ENCODE measurements around the gene C14orf180.

Gene C14orf180

DNA sequence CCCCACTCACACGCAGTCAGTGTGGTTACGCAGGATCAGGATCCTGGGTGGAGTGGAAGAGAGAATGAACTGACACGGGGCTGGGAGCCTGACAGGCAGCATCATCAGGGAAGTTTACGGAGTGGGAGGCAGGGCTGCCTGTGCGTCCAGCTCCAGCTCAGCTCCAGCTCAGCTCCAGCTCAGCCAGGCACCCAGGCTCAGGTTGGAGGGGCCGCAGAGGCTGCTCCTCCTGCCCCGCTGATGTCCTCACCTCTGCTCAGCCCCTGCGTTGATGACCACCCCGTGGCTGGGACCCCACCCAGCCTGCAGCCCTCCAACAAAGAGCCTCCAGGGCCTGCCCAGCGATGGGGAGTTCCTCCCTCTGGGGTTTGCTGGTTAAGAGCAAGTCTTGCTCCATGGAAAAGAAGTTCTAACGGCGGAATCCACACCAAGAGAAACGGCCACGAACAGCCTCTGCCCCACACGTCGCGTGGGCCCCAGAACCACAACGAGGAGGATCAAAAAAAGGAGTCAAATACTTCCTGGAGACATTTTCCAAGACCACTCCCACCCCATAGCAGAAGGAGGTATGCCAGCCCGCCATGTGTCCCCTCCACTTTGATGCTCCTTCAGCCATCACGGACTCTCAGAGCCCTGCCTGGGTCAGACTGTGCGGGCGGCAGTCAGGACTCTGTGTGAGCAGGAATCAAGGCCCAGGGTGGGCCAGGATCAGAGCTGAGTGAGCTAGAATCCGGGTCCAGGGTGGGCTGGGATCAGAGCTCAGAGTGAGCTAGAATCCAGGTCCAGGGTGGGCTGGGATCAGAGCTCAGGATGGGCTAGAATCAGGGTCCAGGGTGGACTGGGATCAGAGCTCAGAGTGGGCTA, 17.7 kb upstream of the C14orf180 start:
- DNase-seq = no peak

DNA sequence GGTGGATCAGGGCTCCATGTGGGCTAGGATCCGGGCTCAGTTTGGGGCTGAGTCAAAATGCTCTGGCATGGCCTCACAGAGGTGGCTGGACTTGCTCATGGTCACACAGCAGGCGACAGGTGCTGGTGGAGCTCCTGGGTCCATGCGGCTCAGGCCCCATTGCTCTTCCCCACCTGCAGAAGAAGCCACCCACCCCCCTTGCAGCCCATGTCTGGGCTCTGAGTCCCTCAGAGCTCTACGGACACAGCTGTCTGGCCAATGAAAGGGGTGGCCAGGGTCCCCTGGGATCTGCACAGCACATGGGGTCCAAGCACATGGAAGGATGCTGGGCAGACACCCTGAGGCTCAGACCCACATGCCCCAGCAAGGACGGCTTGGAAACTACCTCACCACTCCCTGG, 17.0 kb upstream of the C14orf180 start:
- DNase-seq = no peak

DNA sequence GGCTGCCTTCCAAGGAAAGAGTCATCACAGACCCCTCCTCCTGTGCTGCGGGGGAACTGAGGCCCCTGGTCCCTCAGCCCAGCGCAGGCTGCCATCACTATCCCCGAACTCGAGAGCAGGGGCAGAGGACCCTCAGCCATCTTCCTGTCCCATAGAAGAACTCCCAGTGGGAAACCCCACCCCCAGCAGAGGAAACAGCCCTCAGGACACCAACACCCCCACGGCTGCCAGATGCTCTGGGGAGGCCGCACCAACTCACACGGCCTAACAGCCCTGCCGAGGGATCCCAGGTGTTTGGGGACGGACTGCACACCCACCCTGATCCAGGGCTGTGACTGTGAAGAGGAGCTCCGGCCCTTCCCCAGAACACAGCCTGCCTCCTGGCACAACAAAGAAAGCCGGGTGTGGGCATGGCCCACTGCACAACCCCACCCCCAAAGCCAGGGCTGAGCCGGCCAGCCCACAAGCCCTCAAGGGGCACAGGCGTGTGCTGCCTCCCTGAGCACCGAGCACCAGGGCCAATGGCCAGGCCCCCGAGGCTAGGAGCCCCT, 16.3 kb upstream of the C14orf180 start:
- no peak for DNase-seq

DNA sequence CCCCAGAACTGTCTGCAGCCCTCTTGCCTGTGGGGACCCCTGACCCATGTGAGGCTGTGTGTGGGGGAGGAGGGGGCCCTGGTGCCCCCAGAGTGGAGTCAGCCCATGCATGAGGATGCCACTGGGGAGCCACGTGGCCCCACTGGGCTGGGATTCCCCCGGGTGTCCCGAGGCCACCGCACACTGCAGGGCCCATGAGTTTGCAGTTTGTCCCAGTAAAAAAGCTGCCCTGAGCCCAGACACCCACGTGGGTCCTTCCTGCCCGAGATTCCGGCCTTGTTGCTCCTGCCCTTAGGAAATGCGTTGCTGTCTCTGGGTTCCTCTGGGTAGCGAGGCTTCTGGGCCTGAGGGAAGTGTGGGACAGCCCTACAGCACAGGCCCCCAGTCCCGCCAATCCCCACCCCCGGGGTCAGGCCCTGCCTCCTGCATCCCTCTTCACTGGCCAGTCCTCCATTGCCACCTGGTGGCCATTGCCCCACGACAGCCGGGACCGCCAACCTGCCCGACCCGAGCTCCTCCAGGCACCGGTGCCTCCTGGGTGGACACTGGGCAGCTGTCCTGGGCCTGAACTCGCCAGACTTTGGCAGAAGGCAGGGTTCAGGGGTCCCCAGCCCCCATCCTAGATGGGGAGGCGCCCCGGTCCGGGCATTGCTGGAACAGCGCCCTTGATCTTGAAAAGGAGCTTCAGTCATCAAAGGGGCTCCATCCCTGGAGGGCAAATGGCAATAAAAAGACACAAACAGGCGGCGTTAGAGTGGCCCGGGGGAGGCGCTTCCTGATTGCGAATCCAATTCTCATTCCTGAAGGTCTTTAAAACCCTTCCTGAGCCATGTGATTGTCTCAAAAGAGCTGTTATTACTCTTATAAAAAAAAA, 15.6 kb upstream of the C14orf180 start:
- peak; percentile 23 for DNase-seq

DNA sequence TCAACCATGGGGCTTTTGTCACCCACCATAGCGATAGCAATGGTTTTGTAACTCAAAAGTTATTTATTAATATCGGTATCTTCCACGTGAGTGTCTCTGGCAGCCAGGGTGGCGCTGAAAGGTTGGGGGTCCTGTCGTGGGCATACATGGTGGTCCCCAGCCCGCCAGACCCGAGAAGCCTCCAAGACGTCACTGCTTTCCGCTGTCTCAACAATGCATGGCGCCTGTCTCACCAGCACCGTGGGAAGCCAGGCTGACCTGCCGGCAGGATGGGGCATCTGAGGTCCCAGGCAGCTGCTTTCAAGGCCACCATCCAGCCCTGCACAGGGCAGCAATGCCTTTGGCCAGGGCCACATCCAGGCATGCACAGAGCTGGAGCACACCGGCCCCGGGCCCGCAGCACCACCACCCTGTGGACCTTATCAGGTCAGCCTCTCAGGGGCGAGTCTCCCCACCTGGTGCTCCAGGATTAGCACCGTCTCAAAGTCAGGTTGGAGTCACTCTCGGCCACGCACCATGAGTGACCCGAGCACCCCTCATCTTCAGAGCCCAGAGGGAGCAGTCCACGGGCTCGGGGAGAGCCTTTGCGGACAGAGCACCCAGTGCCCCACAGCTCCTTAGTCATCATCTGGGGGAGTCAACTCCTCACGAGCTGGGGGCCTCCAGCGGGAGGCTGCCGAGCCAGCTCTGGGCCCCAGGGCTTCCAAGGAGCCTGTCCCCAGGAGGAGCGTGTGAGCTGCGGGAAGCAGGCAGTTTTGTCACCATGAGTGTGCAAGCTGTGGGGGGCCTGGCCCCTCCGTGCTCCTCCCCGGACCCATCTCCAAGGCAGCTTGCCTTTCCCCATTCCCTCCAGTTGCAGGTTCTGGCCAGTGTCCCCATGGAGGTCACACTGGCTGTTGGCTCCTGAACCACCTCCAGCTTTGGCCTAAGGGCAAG, 14.6 kb upstream of the C14orf180 start:
- no peak for DNase-seq

DNA sequence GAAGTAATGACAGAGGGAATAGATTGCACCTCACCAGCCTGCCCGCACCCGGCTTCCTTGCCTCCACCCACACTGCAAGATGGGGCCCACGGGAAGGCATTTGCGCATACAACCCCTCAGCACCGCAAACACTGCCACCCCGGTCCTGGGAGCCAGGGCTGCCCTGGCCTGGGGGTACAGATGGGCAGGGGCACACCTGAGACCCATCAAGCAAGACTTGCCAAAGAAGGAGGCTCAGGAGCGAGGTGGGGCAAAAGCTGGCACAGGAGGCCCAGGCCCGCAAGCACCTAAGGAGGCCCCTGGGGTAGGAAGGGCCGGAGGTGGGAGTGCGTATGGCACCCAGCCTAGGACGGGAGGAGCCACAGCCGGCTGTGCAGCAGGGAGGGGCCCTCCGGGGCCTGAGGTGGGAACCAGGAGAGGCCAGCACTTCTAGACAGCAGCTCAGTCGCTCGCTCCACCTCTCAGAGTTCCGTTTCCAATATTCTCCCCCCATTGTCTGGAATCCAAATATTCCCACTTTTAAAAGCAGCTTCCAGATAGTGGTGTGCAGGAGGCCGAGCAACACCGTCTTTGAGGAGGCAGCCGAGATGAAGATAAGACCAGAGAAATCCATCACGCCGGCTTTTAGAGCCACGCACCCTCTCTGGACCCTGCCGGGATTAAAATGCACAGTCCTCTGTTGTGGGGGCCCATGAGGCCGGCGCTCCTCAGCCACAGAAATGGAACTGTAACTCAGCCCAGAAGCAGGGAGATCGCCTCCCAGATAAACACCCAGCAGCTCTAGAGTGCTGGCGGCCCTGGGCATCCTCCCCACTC, 12.2 kb upstream of the C14orf180 start:
- no peak for DNase-seq

DNA sequence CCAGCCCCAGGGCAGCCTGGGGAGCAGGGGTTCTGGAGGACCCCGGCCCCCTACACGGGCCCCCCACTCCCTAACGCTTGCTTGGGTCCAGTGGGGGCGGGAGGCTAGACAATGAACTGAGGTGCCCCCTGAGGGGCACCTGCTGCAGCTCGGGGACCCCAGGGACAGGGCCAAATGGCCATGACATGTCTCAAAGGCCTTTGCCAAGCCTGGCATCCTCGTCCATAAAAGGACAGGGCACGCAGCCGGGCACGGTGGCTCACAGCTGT, 11.7 kb upstream of the C14orf180 start:
- DNase-seq = no peak

DNA sequence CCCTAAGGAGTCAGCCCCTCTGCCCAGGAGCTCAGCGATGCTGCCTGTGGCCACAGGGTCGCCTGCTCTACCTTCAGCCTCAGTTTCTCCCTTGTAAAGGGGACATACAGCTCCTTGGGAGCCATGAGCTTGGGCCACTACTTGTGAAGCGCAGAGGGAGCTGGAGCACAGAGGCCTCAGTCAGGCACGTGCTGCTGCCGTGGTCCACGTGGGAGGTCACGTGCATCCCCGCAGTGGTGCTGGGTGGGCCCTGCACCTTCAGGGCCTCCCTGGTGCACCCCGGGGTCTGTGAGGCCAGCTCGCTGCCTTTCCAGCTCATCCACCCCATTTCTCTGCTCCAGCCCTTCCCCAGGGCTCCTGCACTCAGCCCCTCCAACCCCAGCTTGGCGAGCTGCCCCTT, 10.9 kb upstream of the C14orf180 start:
- DNase-seq = no peak

DNA sequence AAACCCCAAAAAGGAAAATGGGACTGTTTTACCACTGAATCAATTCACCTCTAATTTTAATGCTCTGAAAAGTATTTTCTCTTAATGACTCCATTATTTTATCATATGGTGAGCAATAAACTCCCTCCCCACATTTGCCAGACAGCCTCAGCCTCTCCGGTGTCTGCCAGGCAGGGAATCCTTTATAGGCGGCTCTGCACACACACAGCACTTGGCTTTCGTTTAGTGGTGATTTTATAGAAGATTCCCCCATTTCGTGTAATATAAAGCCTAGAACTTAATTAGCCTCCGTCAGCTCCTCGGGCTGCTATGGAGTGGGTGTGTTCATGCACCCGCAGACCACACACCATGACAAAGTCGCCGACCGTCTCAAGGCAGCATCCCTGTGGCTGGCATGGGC, 10.1 kb upstream of the C14orf180 start:
- no peak for DNase-seq

DNA sequence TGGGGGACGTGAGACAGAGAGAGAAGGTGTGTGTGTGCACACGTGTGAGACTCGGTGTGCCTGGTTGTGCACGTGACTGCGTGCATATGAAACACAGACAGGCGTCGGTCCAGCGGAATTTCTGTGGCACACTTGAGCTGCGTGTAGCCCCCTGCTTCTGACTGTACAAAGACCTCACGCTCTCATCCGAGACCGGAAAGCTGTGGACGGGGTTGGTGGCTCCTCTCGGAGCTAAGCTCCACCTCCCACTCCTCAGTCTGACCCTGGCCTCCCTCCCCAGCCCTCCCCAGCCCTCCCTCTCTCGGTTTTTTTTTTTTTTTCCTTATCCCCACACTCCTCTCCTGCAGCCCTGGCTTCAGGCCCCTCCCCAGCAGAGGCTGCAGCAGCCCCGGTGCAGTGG, 8.3 kb upstream of the C14orf180 start:
- DNase-seq = no peak

DNA sequence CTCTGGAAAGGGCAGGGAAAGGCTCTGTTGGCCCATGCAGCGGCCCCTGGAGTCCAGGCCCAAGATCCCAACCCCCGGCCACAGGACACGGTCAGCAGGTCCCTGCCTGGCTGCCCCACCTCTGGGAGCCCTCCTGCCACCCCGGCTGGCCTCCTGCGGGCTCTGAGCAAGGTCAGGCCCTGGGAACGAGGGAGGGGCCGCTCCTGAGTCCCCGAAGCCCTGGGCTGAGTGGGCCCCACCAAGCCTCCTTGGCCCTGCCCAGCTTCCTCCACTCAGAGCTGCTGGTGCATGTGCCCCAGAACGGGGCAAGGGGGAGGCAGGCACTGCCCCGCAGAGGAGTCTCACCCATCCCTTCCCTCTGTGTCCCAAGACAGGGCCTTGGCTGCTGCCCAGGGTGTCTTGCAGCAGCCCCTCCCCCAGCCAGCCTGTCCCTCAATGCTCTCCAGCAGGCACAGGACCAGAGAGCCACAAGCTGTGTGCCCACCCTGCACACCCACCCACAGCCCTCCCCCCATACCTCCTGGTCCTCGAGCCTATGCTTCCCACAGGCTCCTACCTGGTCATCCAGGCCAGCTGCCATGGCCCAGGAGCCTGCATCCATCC, 7.4 kb upstream of the C14orf180 start:
- DNase-seq = no peak

DNA sequence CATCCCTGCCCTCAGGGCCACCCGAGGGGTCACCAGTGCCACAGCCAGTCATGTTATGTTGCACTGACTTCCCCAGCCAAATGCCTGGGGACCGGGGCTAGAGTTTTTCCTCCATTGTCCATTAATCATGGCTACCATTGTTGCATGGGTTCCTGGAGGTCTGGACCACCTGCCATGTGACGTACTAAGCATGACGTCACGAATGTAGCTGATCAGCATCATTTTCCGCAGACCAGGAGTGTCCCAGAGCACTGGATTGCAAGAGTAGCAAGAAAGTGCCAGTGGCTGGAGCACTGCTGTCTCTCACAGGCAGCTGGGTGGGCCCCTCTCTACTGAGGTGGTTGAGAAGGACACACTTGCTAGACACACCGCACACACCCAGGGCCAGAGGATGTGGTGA, 6.9 kb upstream of the C14orf180 start:
- DNase-seq = no peak

DNA sequence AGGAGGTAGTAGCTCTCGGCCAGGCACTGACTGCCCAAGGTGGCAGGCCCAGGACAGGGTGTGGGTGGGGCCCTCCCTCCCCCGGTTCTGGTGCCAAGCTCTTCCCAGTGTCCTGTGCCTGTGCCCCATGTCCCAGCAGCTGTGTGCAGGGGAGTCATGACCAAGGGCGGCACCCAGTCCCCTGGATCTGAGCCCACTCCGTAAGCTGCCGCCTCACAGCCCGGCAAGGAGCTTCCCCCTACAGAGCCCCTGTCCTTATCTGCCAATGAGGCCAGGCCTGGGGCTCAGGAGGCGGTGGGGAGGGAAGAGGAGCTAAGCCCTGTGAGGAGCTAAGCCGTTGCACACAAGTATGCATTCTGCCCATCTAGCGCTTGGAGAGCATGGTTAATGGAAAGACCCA, 5.6 kb upstream of the C14orf180 start:
- no peak for DNase-seq

DNA sequence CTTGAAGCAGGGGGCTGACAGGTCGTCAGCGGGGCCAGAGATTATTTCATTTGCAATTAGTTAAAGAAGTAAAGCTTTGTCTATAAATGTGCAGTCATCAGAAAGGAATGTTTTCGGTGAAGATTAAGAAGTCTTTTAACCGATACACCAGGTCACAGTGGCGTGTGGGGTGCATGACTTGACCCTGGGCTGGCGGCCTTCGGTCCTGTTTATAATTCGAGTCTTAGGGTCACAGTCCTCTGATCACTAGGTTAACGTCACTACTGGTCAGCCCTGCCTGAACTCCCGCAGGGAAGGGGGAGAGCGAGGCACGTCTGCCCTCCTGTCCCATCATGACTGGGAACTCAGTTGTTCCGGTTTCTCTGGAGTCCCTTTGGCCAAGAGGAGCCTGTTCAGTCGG, 5.0 kb upstream of the C14orf180 start:
- DNase-seq = no peak

DNA sequence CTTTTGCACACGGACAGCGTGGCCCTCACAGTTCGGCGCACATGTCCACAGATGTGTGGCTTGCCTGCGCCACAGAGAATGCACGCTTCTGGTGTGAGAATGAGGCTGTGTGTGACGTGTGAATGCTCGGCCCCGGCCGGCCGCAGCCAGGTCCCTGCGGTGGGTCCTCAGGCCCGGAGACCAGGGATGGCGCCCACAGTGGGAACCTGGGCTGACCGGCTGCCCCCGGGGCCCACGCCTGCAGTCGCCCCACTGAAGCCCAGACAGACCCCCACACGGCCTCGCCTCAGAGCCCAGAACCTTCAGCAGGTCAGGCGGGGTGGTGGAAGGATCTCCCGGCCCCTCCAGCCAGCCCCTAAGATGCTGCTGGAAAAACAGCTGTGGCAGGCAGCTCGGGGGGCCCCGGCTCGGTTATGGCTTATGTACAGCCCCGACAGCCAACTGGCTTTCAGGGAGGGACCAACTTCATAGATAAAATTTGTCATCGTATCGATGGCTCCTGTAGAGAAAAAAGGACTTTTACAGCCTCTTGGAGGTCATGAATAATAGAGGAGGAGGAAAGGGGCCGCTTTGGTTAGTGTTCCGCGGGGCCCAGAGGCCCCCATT, 4.5 kb upstream of the C14orf180 start:
- DNase-seq = no peak

DNA sequence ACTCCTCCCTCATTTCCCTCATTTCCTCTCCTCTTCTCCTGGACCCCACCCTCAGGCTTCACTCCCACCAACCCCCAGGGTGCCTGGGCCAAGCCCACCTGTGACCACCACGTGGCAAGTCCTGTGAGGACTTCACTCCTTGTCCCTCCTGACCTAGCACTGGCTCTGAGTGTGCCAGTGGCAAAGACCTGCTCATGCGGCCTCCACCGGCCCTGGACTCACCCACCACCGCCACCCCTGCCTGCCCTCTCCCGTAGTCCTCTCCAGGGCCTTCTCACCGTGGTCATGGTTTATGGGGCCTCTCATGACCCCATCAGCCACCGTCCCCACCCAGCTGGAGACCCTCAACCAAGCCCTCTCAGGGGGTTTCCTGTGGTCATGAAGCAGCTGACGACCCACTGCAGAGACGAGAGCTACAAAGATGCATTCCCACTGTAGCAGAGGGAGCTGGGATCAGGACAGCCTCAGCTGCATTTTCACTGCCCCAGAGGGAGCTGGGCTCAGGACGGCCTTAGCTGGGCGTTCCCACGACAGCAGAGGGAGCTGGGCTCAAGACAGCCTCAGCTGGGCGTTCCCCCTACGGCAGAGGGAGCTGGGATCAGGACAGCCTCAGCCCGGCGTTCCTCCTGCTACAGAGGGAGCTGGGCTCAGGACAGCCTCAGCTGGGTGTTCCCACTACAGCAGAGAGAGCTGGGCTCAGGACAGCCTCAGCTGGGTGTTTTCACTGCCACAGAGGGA, 3.2 kb upstream of the C14orf180 start:
- DNase-seq = no peak

DNA sequence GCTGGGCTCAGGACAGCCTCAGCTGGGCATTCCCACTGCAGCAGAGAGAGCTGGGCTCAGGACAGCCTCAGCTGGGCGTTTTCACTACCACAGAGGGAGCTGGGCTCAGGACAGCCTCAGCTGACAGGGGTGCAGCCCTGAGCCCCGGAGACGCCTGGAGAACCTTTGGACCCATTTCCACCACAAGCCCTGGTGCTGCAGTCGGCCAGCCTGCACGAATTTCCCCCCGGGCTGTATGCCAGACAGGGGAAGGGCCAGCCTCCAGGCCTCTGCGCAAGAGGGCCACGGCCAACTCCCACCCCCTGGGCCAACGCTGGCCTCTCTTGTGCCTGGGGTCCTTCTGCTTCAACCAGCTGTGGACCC, 2.6 kb upstream of the C14orf180 start:
- DNase-seq = no peak

DNA sequence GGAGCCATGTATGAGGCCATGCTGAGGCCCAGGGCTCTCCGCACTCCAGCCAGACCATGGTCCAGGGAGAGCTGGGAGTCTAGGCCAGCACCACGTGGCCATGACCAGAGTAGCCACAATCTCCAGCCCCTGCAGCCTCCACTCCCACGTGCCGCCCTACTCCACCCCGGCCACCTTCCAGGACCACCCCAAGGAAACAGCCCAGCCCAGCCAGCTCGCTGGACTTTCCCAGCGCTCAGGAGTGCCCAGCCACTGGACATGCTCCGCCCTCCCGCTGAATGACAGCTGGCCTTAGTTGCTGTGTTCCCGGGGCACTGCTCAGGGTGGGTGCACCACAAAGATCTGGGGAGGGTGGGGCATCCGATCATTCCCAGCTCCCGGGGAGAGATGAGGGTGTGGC, 2.1 kb upstream of the C14orf180 start:
- DNase-seq = no peak

DNA sequence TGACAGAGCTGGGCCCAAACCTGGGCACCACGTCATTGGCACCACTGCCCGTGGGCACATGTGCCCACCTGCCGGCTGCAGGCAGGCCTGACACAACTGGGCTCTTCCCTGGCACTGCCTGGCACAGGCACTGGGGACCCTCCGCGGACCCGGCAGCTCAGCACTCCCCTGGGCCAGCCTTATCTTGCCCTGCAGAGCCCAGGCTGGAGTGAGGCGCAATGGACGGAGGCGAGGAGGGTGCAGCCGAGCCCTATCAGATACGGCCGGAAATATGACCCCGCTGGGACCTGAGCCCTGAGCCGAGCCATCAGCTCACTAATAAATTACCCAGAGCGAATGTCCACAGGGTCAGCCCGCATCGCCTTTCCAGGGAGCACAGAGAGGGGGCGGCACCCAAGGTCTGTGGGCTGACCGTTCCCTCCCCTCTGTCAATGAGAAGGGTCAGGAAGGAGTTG, 1.7 kb upstream of the C14orf180 start:
- DNase-seq = no peak

DNA sequence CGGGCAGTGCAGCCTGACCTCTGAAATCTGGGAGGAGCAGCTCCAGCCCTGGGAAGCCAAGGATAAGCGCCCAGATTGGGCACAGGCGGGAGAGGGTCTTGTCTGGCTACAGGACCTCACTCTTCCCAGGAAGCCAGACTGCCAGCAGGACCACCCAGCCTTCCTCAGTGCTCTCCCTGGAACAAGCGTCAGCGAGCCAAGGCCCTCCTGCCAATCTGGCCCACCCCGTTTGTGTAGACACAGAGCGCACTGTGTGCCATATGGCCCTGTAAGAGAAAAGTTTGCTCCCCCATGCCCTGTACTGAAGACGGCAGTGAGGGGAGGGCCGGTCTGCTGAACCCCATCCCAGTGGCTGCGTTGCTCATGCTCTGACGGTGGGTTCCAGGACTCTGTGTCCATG, 1.2 kb upstream of the C14orf180 start:
- DNase-seq = no peak
